Stimulated activated CD4-positive, alpha-beta T cell treated with anti-CD3 and anti-CD28 coated beads, Interleukin-1b, Interleukin-23, amount 100 ng/mL, for 1 hour (primary cell): ENCODE results near the gene SZT2.

Experiments
- DNase-seq, 2 donors: peaks; one replicate each; pipeline ENCODE4 v3.0.0-alpha.2; 2020; ENCODE audit warnings: low read depth in 2 of 2

The SZT2 gene

DNA sequence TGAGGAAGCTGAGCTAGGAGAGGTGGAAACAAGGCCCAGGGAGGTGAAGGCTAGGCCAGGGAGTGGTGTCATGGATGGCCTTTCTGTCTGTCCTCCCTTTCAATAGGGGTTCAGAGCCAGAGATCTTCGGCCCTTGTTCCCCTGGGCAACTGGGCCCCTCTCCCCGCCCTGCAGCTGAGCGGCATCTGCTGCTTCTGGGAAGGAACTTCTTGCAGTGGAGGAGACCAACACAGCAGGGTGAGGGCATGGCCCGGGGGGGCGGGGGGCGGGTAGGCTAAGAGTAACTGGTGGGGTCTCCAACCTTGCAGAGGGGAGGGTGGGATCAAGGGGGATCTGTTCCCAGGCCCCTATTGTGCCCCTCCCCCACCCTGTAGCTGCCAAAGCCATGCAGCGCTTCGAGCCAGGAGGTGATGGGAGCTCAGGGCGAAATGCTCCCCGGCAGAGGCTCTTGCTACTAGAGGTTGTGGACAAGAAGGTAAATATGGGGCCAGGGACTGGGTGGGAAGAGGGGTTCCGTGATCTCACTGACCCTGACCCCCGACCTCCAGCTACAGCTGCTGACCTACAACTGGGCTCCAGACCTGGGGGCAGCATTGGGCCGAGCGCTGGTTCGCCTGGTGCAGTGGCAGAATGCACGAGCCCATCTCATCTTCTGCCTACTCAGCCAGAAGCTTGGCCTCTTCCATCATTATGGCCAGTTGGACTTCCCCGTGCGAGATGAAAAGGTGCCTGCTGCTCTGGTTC is 52.4 kb downstream of the SZT2 start:
- DNase-seq = no peak

DNA sequence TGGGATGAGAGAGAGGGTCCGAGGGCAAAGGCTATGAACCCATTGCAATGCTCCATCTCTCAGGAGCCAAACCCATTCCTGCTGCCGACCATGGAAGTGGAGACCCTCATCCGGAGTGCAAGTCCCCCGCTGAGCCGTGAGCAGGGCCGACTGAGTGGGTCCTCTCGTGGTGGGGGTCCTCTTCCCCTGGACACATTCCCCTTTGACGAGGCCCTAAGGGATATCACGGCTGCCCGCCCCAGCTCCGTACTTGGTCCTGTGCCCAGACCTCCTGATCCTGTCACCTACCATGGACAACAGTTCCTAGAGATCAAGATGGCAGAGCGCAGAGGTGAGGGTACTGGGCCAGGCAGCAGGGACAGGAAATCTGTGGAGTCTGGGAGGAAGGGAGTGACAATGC is 53.1 kb downstream of the SZT2 start:
- DNase-seq = no peak

DNA sequence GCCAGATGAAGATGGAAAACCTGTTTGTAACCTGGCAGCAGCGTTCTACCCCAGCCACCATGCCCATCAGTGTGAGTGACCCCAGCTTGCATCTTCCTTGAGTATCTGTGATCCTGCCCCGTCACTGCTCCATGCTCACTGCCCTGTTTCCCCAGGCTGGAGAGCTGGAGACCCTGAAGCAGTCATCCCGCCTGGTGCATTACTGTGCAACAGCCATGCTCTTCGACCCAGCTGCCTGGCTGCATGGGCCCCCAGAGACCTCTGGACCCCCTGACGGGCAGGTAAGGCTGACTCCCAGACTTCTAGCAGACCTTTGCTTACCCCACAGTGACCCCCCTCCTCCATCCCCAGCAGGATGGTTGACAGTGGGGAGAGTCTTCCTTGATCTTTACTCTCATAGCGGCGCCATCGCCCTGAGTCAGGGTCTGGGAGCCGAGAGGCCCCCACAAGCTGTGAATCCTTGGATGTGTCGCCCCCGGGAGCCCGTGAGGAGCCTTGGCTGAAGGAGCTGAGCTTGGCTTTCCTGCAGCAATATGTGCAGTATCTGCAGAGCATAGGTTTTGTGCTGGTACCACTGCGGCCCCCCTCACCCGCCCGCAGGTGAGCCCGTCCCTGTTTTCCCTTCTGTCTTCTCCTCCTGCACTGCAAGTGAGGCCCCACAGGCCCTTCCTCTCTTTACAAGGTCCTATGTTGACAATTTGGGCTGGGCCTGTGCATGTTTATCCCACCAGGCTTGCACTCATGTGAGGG is 53.7 kb downstream of the SZT2 start:
- DNase-seq = no peak

DNA sequence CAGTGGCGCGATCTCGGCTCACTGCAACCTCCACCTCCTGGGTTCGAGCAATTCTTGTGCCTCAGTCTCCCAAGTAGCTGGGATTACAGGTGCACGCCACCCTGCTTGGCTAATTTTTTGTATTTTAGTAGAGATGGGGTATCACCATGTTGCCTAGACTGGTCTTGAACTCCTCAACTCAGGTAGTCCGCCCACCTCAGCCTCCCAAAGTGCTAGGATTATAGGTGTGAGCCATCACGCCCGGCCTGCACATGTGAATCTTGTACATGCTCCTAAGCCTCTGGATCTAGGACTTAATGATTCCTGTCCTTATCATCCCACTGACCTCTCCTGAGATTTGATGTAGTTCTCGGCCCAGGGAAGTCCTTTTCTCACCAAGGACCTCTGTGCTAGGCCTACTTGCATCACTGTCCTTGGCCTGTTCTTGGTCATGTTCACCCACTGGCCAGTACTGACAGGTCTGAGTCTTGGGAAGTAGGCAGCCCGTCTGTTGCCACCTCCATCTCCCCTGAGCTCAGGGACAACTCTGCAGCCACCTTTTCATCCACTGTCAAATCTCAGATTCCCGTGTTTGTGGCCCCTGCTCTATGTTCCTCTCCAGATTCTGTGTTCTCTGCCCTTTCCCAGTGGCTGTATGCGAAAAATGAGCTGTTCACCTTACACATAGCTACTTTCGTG is 54.6 kb downstream of the SZT2 start:
- no peak for DNase-seq

DNA sequence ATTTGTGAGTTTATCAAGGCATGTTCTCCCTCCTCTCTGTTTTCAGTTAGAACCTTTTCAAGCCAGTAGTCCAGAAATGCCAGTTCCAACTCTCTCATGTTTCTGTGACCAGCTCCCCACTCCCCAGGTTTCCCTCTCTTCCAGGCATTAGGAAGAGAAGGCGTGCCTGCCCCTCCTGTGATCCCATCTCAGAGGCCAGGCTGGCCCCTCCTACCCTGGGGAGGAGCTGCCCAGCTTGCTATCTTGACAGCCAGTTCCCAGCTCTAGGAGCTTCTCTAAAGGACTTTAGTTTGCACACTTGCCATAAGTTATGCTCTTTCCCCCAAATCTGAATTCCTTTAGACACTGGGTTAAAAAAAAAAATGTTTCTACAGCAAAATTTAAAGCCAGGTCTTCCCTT is 55.1 kb downstream of the SZT2 start:
- DNase-seq = no peak

DNA sequence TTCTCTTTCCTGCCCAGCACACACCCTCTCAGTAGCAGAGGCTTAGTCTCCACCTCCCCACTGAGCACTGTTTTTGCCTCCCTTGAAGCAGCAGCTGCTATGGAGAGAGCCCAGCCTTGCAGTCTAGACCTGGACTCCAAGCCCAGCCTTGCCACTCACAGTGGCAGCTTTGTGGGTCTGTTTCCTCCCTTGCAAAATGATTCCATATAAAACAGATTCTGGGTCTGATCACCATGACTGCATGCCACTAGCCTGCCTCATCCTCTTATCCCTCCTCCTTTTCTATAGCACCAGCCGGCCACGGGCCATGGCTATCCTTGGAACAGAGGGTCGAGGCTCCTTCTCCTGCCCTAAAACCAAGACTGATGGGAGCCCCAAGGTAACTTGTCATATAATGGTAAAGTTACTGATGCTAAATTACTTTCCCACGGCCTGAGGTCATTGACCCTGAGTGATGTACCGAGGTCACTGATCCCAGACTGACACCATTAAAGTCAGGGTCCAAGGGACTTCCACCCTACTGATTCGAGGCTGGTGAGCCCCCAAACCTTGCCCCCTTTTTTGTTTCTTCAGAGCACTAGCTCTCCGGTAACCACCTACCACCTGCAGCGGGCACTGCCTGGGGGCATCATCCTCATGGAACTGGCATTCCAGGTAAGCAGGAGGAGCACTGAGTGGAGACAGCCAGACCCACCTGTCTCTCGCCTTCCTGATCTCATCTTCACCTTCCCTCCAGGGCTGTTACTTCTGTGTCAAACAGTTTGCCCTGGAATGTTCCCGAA is 56.1 kb downstream of the SZT2 start:
- DNase-seq = no peak

DNA sequence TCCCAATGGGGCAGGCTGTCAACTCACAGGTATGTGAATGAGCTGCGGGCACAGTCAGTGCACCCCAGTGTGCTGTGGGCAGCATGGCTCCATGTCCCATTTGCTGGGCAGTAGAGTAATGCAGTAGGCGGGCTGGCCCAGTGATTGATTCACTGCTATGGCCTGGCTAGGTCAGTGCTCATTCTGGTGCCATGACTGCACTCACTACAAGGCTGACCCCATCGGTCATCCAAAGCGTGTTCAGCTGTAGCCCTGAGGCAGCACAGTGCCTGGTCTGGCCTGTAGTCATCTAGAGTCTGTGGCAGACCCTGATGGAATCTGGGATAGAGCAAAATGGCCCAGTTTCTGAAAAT is 56.7 kb downstream of the SZT2 start:
- DNase-seq = no peak

DNA sequence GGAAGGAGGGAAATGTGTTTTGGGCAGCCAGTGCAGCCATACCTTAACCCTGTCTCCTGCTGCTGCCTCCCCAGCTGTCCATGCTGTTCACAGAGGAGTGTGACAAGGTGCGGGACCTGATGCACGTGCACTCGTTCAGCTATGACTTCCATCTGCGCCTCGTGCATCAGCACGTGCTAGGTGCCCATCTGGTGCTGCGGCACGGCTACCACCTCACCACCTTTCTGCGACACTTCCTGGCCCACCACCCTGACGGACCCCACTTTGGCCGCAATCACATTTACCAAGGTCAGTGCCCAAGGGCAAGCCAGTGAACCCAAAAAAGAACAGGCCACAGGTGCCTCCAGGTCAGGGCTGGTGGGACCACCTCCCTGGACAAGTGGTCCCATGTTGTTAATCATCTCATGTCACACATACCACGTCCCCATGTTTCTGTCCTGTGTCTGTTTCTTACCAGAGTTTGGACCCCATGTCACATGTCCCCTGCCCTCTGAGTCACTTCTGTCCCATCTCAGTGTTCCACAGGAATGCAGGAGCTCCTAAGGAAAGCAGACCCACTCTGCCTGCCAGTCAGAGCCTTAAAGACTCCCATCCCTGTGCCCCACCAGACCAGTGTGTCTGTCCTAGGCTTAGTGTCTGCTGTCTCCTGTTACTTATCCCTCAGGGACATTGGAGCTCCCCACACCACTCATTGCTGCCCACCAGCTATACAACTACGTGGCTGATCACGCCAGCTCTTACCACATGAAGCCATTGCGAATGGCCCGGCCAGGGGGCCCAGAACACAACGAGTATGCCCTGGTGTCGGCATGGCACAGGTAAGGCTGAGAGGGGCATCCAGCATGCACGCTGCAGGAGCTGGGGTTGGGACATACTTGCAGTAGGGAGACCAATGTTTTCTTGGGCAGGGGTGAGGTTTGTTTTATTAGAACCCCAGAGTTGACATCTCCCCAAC is 57.5 kb downstream of the SZT2 start:
- no peak for DNase-seq

DNA sequence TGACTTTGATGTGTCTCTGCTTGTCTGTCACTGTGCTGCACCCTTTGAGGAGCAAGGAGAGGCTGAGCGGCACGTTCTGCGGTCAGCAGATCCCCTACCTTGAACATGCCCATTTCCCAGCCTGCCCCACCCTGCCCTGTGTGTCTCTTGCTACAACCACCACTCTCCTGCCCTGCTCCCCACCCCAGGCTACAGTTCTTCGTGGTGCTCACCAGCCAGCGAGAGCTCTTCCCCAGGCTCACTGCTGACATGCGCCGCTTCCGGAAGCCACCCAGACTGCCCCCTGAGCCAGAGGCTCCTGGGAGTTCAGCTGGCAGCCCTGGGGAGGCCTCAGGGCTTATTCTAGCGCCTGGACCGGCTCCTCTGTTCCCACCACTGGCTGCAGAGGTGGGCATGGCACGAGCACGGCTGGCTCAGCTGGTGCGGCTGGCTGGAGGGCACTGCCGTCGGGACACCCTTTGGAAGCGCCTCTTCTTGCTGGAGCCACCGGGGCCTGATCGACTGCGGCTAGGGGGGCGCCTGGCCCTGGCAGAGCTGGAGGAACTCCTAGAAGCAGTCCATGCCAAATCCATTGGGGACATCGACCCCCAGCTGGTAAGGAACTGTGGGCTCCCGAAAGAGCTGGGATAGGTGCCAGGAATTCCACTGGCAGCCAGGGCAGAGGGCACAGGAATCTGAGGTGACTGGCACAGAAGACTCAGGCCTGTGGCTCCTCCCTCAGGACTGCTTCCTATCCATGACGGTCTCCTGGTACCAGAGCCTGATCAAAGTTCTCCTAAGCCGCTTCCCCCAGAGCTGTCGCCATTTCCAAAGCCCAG is 58.4 kb downstream of the SZT2 start:
- DNase-seq = no peak

DNA sequence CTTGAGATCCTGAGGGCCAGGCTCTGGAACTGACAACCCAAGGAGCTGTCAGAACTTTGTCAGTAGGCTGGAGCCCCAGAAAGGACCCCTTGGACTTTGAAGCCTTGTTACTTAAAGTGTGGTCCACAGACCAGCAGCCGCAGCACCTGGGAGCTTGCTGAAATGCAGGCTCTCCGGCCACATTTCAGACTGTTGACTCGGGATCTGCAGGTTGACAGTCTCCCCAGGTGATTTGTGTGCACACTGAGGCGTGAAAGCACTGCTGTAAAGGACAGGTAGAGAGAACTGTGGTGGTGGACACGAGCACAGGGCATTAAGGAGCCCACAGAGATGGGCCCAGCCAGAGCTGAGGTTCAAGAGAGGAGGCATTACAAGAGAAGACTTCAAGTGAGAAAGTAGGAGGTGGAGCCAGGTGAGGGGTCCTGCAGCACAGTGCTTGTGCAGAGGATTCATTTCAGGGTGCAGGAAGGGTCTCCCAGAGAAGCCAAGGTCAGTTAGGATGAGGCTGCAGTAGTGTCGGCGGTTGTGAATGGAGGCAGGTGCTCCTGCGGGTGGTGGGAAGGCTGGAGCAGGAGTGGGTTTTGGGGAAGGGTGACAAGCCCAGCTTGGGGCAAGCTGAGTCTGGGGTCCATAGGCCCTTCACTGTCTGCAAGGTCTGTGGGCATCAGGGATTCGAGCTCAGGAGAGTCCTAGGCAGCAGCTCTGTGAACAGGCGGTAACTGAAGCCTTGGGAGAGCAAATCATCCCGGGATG is 59.4 kb downstream of the SZT2 start:
- DNase-seq = no peak

DNA sequence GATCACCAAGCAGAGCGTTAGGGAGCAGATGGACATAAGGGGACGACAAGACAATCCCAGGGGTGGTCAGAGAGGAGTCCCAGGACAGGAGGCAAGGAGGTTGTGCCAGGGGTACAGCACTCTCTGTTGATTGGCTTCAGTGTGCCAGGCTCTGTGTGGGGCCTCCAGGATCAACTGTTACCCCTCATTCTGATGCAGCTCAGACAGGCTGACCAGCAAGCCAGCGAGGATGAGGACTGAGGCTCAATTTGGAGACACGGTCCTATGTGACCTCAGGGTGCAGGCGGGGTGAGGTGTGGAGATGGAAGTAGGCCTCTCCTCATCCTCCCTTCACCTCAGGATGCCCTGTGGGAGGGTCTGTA is 60.0 kb downstream of the SZT2 start:
- no peak for DNase-seq

DNA sequence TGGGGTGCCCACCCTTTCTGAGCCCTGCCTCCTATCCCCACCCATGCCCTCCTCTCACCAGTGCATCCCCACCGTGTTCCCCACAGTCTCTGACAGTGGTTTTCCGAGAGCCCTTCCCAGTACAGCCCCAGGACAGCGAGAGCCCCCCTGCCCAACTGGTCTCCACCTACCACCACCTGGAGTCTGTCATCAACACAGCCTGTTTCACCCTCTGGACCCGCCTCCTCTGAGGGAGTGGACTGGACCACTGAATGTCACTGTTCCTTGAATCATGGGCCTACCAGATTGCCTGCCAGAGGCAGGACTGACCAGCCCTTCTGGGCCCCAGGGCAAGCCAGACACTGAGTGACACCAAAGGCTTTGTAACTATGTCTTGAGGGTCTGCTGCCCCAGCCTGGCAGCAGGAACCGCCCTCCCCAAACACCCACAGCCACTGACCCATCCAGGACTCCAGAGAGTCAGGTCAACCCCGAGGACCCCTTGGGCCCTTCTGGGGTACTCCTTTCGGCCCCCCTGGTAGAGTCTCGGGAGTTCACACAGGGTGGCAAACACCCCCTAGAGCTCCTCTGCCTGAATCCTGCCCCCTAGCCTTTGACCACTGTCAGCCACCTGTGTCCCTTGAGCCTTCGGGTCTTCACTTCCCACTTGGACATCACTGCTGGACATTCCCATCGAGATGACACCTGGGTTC is 60.7 kb downstream of the SZT2 start:
- no peak for DNase-seq

DNA sequence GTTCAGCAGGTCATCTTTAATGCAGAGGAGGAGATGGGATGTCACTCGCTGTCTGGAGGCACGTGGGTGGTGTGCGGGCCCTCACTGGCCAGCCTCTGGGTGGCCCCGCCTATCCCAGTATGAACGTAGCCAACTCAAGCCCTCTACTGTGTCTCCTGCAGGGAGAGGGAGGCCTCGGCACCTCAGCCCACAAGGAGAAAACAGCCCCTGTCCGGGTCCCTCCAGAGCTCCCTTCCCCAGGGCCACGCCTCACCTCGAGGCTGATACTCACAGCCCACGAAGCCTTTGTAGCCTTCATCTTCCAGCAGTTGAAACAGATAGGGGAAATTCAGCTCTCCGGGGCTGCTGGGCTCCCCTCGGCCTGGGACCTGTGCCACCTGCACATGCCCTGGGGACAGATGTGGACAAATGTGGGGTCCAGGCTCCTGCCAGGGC is 61.5 kb downstream of the SZT2 start:
- DNase-seq = no peak

DNA sequence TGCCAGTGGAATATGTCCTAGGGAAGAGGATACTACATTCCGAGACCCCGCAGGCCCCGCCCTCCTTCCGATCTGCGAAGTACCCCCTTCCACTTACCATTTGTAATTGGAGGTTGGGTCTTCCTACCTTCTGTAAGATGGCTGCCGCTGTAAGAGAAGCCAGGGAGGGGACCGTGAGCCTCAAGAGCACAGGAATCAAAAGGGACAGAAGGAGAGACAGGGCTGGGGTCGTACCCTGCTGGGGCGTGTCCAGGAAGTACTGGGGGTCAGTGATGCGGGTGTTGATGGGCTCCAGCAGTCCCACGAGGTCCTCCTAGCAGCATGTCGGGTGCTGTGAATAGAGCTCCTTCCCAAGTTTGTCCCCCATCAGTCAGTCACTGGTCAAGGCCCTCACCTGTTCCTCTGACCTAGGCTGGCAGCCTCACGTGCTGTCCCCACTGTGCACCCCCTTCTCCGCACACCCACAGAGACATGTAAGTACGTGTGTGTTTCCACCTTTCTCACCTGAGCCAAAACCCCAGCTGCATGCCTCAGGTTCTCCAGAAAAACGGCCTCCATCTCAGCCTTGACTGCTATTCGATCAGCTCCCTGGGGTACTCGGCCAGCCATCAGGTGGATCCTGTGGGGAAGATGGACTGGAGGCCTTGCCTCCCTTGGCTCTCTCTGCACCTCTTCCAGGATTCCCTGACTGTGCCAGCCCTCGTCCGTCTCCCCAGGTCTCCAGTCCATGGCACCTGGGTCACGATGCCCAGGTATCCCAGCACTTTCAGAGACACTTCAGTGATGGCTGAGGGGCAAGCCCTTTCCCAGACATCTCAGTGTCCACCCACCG is 62.2 kb downstream of the SZT2 start:
- DNase-seq = no peak

DNA sequence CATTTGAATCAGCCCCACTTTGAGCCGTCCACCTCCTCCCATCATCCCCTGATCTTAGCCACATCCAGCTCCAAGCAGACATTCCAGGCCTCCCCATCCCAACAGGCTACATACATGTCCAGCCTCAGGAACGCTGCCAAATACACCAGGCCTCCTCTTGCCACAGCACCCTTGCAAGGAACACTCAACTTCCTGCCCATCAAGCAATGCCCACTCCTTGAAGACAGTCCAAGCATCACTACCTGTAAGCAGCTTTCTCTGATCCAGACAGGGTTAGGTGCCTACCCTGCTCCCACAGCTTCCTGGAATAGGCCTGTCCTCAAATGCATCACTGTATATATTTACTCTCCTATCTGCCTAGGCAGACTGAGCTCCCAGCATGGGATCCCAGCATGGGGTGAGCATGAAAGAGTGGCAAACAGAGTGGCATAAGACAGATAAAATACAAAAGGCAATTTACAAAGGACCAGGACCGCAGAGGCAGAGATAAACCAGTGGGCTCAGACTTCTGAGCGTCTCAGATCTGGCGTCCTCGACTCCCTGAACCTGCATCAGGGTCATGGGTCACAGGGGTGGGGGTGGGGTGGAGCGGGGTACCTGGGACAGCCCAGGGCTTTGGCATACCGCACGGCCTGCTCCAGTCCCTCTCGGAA is 63.2 kb downstream of the SZT2 start:
- no peak for DNase-seq

DNA sequence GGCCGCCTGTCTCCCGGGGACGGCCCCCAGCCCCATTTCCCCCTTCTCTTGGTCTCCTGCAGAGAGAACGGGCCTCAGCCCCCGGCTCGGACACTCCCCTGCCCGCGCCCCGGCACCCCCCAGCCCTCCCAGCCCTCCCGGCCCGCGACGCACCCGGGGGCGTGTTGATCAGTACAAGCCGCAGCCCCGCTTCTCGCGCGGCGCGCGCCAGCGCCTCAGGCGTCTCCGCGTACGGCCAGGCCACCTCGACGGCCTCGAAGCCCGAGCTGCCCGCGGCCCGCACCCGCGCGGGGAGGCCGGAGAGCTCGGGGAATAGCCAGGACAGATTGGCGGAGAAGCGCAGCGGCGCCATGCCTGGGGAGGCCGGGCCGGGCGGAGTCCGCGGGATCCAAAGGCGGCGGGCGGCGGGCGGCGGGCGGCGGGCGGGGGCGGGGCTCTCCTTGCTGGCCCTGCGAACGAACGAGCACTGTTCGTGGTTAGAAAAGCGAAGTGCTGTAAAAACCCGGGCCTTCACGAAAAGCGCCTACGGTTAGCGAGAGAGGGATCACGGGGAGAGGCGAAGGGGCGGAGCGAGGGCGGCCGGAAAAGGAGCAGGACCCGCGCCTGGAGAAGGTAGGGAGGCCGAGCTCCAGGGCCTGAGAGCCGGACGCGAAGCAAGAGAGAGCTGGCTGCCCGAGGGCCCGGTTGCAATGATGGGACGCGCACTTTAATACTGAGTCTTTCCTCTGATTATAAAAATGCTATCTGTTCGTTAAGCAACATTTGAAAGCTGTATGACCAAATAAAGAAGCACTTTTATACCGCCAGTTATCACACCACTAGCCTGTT is 64.0 kb downstream of the SZT2 start, which contains the start of gene HYI:
Gene HYI (minus strand): TSS at position 490 of the 828 bp plus-strand sequence. CDS start 138 bp downstream, at position 352.
- DNase-seq = peak; percentile 19 to 28
